ENCODE results near the gene STARD13. TPM values are rescaled to one million over a fixed set of nuclear protein-coding genes. Genes with fewer than 3 reads are reported as not detected.

Gene STARD13
- total RNA-seq, 8 experiments from 2014 or later = 1.4 to 38.6 (median 7.7) TPM

- in situ Hi-C loops (cut with MboI; ENCODE audit: low pct_unique_long_range_greater_than_20kb in 2 of 9, low sequenced_read_pairs in 9 of 9, unreplicated experiment in 9 of 9) = no loop called here
- Histone ChIP-seq H3K4me1 (replicated peaks in 1 of 2) (peaks cover 0 to 25% of the 10 kb centered on the region in 2 donors), H3K4me3 (no peak overlapping the region), H3K27ac (no peak overlapping the region)
- 20 to 84% (median 54%) methylated on average over 1 to 4 of the region's 4 CpGs; no CpG with 5 or more reads in 3 of the 10 experiments for WGBS, 10 experiments
- peak in 1 of 8 experiments; percentile 11 for ATAC-seq (replicated peaks in 6 of 8)
These were observed 93.9 kb downstream of the STARD13 start for GRCh38 chr13:33191425-33192210.

DNA sequence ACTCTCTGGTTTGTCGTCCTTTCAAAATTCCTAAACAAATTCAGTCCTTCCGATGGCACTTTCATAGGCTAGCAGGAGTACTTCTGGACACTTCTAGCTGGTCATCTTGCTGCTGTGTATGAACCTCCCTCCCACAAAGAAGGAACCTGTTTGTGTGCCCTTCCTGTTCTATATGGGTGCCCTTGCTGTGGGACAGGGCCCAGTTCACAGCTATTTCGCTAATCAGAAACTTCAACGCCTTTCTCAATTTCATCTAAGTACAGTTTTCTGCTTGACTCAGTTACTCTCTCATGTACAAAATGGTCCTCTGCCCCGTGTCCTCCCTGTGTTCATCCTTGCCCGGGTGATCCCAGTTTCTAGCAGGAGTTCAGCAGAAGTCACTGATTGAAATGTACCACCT is 96.1 kb downstream of the STARD13 start:
- in situ Hi-C loops (cut with MboI; ENCODE audit: low pct_unique_long_range_greater_than_20kb in 2 of 9, low sequenced_read_pairs in 9 of 9, unreplicated experiment in 9 of 9) = no loop called here
- no peak overlapping the region for H3K4me3 ChIP-seq
- no peak for ATAC-seq (replicated peaks in 6 of 8)
- WGBS, 10 experiments = 60 to 100% (median 93%) methylated on average over 1 to 5 of the region's 6 CpGs; no CpG with 5 or more reads in 2 of the 10 experiments
- H3K4me1 ChIP-seq (replicated peaks in 1 of 2) = peaks cover 5 to 23% of the 10 kb centered on the region in 2 donors
- no peak overlapping the region for H3K27ac ChIP-seq

DNA sequence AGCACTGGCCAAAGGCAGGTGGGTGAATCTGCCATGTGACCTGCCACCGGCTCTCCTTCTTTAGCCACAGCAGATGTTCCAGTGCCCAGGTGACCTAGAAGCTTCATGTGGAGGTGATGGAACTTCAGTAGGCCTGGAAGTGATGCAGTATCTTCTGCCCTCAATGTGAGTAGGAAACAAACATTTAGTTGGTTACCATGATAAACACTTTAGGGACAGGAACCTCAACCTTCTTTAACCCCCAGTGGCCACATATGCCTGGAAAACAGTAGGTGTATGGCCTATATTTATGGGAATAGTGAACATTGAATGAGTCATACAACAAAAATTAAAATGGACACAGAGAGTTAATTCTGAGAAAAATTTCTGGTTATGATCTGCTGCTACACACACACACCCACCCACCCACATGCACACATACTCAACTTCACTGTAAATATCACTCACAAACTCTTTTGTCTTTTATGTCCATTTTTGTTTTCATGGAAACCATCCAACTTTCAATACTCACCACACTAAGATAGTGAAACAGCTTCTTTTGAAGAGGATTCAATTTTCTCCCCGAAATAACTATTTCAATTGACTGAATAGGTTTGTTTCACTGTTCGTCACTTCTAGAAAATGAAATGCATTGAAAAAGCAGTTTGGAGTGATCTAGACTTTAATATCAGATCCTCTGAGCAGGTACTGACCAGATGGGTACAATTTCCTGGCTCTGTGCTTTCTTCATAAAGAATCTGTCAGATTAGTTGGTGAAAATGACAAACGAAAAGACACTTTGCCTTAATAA is 97.3 kb downstream of the STARD13 start:
- ATAC-seq (replicated peaks in 6 of 8) = peak in 2 of 8 experiments; percentile 58 to 79
- Histone ChIP-seq H3K4me3 (no peak overlapping the region), H3K27ac (no peak overlapping the region), H3K4me1 (replicated peaks in 1 of 2) (peaks cover 8 to 23% of the 10 kb centered on the region in 2 donors)
- in situ Hi-C loops (cut with MboI; ENCODE audit: low pct_unique_long_range_greater_than_20kb in 2 of 9, low sequenced_read_pairs in 9 of 9, unreplicated experiment in 9 of 9) = no loop called here
- WGBS, 10 experiments = 17 to 100% (median 82%) methylated on average over 1 to 4 of the region's 4 CpGs

DNA sequence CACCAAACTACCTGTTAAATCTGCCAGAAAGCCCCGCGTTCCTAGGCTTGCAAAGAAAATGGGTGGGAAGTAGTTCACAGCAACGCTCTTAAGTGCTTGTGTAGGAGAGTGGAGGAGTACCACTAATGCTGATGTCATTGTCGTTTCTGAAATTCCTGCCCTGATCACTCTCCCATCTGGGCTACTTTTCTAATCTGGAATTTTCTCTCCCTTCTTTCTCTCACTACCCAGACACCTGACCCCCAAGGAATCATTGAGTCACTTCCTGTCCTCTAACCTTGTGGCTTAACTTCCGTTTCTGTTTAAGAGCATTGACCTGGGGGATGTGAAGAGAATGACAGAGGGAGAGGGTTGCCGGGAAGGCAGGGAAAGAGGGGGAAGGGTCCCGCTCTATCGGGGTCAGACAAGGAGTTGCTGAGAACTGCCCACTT is 98.7 kb downstream of the STARD13 start:
- ATAC-seq (replicated peaks in 6 of 8) = peak in 4 of 8 experiments; percentile 28 to 75 (median 54)
- WGBS, 10 experiments = 36 to 91% (median 71%) methylated on average over 2 to 7 of the region's 8 CpGs; no CpG with 5 or more reads in 1 of the 10 experiments
- H3K4me1 ChIP-seq (replicated peaks in 1 of 2) = peaks cover 8 to 22% of the 10 kb centered on the region in 2 donors
- H3K27ac ChIP-seq = no peak overlapping the region
- no peak overlapping the region for H3K4me3 ChIP-seq
- in situ Hi-C loops (cut with MboI; ENCODE audit: low pct_unique_long_range_greater_than_20kb in 2 of 9, low sequenced_read_pairs in 9 of 9, unreplicated experiment in 9 of 9) = no loop called here

- H3K4me1 ChIP-seq (replicated peaks in 1 of 2) = peaks cover 8 to 14% of the 10 kb centered on the region in 2 donors
These were observed 99.7 kb downstream of the STARD13 start for GRCh38 chr13:33185853-33186252.

GRCh38 chr13:33184530-33184929 is 101.0 kb downstream of the STARD13 start:
- H3K27ac ChIP-seq = no peak overlapping the region
- H3K4me3 ChIP-seq = no peak overlapping the region
- ATAC-seq (replicated peaks in 6 of 8) = no peak
- H3K4me1 ChIP-seq (replicated peaks in 1 of 2) = peaks cover 8 to 14% of the 10 kb centered on the region in 2 donors
- WGBS, 10 experiments = 50 to 100% (median 97%) methylated on average over 1 to 2 of the region's 2 CpGs; no CpG with 5 or more reads in 1 of the 10 experiments
- in situ Hi-C loops (cut with MboI; ENCODE audit: low pct_unique_long_range_greater_than_20kb in 2 of 9, low sequenced_read_pairs in 9 of 9, unreplicated experiment in 9 of 9) = no loop called here

More at GRCh38 chr13:33185853-33186252, 99.7 kb downstream of the STARD13 start:
- in situ Hi-C loops (cut with MboI; ENCODE audit: low pct_unique_long_range_greater_than_20kb in 2 of 9, low sequenced_read_pairs in 9 of 9, unreplicated experiment in 9 of 9) = no loop called here
- H3K4me3 ChIP-seq = no peak overlapping the region
- WGBS, 10 experiments = 0 to 100% (median 78%) methylated on average over 1 to 5 of the region's 6 CpGs
- no peak overlapping the region for H3K27ac ChIP-seq
- ATAC-seq (replicated peaks in 6 of 8) = no peak

- Histone ChIP-seq H3K4me3 (no peak overlapping the region), H3K4me1 (replicated peaks in 1 of 2) (peaks cover 8 to 14% of the 10 kb centered on the region in 2 donors), H3K27ac (no peak overlapping the region)
- in situ Hi-C loops (cut with MboI; ENCODE audit: low pct_unique_long_range_greater_than_20kb in 2 of 9, low sequenced_read_pairs in 9 of 9, unreplicated experiment in 9 of 9) = no loop called here
- peak in 3 of 8 experiments; percentile 52 to 96 (median 56) for ATAC-seq (replicated peaks in 6 of 8)
- WGBS, 10 experiments = 18 to 100% (median 57%) methylated on average over 1 to 2 of the region's 2 CpGs
These were observed 101.5 kb downstream of the STARD13 start for GRCh38 chr13:33184112-33184490.

GRCh38 chr13:33183431-33184111 is 102.0 kb downstream of the STARD13 start:
- ATAC-seq (replicated peaks in 6 of 8) = peak in 1 of 8 experiments; percentile 17
- 0 to 100% (median 92%) methylated on average over 1 to 3 of the region's 3 CpGs; no CpG with 5 or more reads in 4 of the 10 experiments for WGBS, 10 experiments

DNA sequence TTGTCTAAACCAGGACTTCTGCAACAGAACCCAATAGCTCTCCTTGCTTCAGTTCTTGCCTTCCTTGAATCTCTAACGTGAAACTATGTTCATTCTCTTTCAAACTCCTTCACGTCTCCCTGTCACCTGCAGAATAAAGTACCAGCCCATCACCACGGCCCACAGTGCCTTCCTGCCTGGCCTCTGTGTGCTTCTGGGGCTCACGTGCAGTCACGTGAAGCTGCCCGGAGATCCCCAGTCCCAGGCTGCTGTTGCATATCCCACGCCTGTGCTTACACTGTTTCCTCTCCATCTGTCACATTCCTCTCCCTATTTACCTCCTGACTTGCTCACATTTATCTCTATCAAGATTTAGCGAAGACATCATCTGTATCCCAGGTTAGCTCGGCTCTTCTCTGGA is 102.8 kb downstream of the STARD13 start:
- no peak for ATAC-seq (replicated peaks in 6 of 8)
- 65 to 100% (median 82%) methylated on average over 1 to 9 of the region's 9 CpGs; no CpG with 5 or more reads in 1 of the 10 experiments for WGBS, 10 experiments

More at GRCh38 chr13:33183431-33184111, 102.0 kb downstream of the STARD13 start:
- in situ Hi-C loops (cut with MboI; ENCODE audit: low pct_unique_long_range_greater_than_20kb in 2 of 9, low sequenced_read_pairs in 9 of 9, unreplicated experiment in 9 of 9) = no loop called here
- Histone ChIP-seq H3K4me1 (replicated peaks in 1 of 2) (peaks cover 8 to 14% of the 10 kb centered on the region in 2 donors), H3K4me3 (no peak overlapping the region), H3K27ac (no peak overlapping the region)

DNA sequence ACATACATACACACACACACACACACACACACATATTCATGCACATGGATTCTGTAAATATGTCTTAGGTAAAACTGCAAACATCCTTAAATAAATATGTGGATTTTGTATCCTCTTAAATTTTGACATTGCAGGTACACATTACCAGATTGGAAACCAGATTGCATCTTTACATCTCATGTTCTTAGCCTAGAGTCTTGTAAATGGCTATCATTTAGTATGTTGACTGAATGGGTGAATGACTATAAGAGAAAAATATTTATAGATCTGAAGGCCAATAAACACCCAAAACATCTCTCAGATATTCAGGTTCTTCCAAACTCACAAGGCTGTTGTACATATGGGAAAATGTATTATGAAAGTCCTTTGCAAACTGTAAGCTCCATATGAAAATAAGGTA is 104.3 kb downstream of the STARD13 start:
- ATAC-seq (replicated peaks in 6 of 8) = peak in 1 of 8 experiments; percentile 58

More for the DNA sequence above, 102.8 kb downstream of the STARD13 start:
- H3K4me3 ChIP-seq = no peak overlapping the region
- no peak overlapping the region for H3K27ac ChIP-seq
- H3K4me1 ChIP-seq (replicated peaks in 1 of 2) = peaks cover 8 to 14% of the 10 kb centered on the region in 2 donors
- in situ Hi-C loops (cut with MboI; ENCODE audit: low pct_unique_long_range_greater_than_20kb in 2 of 9, low sequenced_read_pairs in 9 of 9, unreplicated experiment in 9 of 9) = no loop called here

DNA sequence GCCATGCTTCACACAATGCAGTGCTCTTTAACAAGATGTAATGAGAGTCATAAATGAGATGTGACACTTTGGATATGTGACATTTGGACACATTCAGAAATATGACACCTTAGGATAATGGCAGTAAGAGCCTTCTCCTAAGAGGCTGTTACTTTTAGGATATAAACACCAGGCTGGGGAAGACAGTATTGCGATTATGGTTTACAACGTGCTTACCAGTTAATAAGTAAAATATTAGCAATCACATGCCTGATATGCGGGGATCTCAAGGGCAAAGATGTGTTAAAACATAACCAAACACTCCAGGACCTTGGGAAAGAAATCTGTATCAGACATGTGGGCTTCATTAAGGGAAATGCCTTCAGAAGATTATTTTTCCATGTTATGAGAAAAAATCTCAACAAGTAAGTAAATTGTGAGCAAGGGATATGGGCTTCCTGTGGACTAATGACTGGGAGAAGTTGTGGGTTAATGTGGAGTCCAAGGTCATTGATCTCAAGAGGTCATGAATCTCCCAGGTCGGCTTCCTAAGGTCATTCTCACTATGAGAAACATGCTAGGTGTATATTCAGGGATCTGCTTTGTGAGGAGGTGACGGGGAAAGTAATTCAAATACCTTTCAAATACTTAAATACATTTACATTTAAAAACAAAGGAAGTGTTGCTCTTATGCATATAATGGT is 105.3 kb downstream of the STARD13 start:
- in situ Hi-C loops (cut with MboI; ENCODE audit: low pct_unique_long_range_greater_than_20kb in 2 of 9, low sequenced_read_pairs in 9 of 9, unreplicated experiment in 9 of 9) = no loop called here
- Histone ChIP-seq H3K27ac (no peak overlapping the region), H3K4me1 (replicated peaks in 1 of 2) (peaks cover 0 to 3% of the 10 kb centered on the region in 2 donors), H3K4me3 (no peak overlapping the region)
- WGBS, 10 experiments = 38 to 100% (median 78%) methylated on average over 1 to 5 of the region's 5 CpGs; no CpG with 5 or more reads in 1 of the 10 experiments
- no peak for ATAC-seq (replicated peaks in 6 of 8)

More for the DNA sequence above, 104.3 kb downstream of the STARD13 start:
- Histone ChIP-seq H3K27ac (no peak overlapping the region), H3K4me3 (no peak overlapping the region), H3K4me1 (replicated peaks in 1 of 2) (peaks cover 6 to 8% of the 10 kb centered on the region in 2 donors)
- in situ Hi-C loops (cut with MboI; ENCODE audit: low pct_unique_long_range_greater_than_20kb in 2 of 9, low sequenced_read_pairs in 9 of 9, unreplicated experiment in 9 of 9) = no loop called here

DNA sequence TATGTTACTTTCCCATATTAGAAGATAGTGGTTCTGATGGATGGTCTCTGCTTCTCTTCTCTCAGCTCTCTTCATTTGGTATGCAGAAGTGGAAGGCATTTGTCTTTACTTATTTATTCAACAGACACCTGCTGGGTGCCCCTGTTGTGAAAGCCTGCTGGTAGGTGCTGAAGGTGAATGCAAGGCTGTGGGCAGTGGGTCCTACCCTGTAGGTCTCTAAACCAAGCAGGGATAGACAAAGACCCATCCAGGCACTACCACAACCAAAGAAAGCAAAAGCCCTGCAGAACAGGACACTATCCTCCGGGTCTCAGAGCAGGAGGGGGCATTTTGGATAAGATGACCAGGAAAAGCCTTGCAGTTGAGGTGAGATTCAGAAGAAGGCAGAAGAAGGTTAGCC is 106.1 kb downstream of the STARD13 start:
- Histone ChIP-seq H3K4me1 (replicated peaks in 1 of 2) (peaks cover 1 to 3% of the 10 kb centered on the region in 2 donors), H3K4me3 (no peak overlapping the region), H3K27ac (no peak overlapping the region)
- in situ Hi-C loops (cut with MboI; ENCODE audit: low pct_unique_long_range_greater_than_20kb in 2 of 9, low sequenced_read_pairs in 9 of 9, unreplicated experiment in 9 of 9) = no loop called here
- ATAC-seq (replicated peaks in 6 of 8) = no peak
- WGBS, 10 experiments = 80 to 100% (median 100%) methylated on average over 1 of the region's 1 CpG; no CpG with 5 or more reads in 5 of the 10 experiments
